Adrenal gland (tissue), 12 donors: ENCODE measurements around the gene NPFFR1. TPM values are rescaled to one million over a fixed set of nuclear protein-coding genes. Genes with fewer than 3 reads are reported as not detected.

Experiments used
- DNase-seq, 7 donors: peaks; one replicate each; pipeline ENCODE4 v3.0.0-alpha.2; 2019 to 2020
- H3K27ac ChIP-seq, 5 donors: fragments of 200-600 bp; sonication (generic) in 4 of 5; 1 replicate in 3 of 5; 2 replicates in 2 of 5; pipeline versions ENCODE4 v1.5.1 to v1.8.0; 2016 to 2020; ENCODE audit warnings: mild to moderate bottlenecking in 1 of 5
- H3K27me3 ChIP-seq: fragments of 200-600 bp; 2 replicates; pipeline ENCODE4 v1.8.0; 2021
- H3K36me3 ChIP-seq, 2 donors: fragments of 200-600 bp; replicated peaks in 1 of 2; 1 replicate in 1 of 2; 2 replicates in 1 of 2; pipeline versions ENCODE4 v1.5.1 to v1.8.0; 2018 to 2022
- H3K4me1 ChIP-seq, 2 donors: fragments of 200-600 bp; replicated peaks in 1 of 2; 1 replicate in 1 of 2; 2 replicates in 1 of 2; pipeline versions ENCODE4 v1.5.1 to v1.8.0; 2018 to 2021
- H3K4me3 ChIP-seq, 4 donors: fragments of 200-600 bp; sonication (generic) in 3 of 4; one replicate each; pipeline ENCODE4 v1.5.1; 2016 to 2018
- H3K9me3 ChIP-seq, 3 donors: fragments of 200-600 bp; sonication (generic) in 1 of 3; replicated peaks in 1 of 3; 1 replicate in 2 of 3; 2 replicates in 1 of 3; pipeline versions ENCODE4 v1.5.1 to v1.8.0; 2016 to 2021
- CTCF ChIP-seq, 6 experiments: fragments of 450-650 bp in 4 of 6; fragments of 200-600 bp in 2 of 6; sonication (generic) in 1 of 6; IDR thresholded peaks; 1 replicate in 5 of 6; 2 replicates in 1 of 6; pipeline versions ENCODE4 v1.5.1 to v1.8.0; 2016 to 2021; ENCODE audit warnings: antibody characterized with exemption in 6 of 6, mild to moderate bottlenecking in 2 of 6, moderate library complexity in 1 of 6
- POLR2A ChIP-seq, 2 donors: fragments of 450-650 bp; IDR thresholded peaks; one replicate each; pipeline ENCODE4 v1.6.1; 2017; ENCODE audit warnings: antibody characterized with exemption in 2 of 2, mild to moderate bottlenecking in 2 of 2, moderate library complexity in 1 of 2
- WGBS, 4 donors: extraction: QIAGEN DNeasy Blood & Tissue Kit in 2 of 4; methylation state at CpG; one replicate each; pipeline versions ENCODE4 v1.1.5 to v1.1.7; 2013 to 2017; 5-methylcytosine and 5-hydroxymethylcytosine counted together
- intact Hi-C, 2 donors: fragments of 100-400 bp; cut with DNase I; formaldehyde crosslinking; loops; one replicate each; pipeline versions ENCODE4 v1.14.1 to v1.15.0; 2022 to 2023
- polyA plus RNA-seq, 3 donors: library from polyadenylated mRNA; stranded (reverse); fragments of 200-250 nt in 2 of 3; fragments of 350-450 nt in 1 of 3; fragmentation: Illumina TruSeq in 1 of 3; extraction: RNeasy Lipid Tissue Mini Kit (QIAGEN cat#74804) in 1 of 3; gene quantifications; one replicate each; pipeline ENCODE4 v1.2.3, GENCODE V29; 2013 to 2014
- total RNA-seq, 9 donors: library from RNA; depleted of rRNA in 4 of 9; stranded (reverse); fragments of >200 nt in 4 of 9; fragments of 120-200 nt in 1 of 9; fragmentation: NEBNext Ultra II Directional in 1 of 9; extraction: Animal tissue kit (Norgen Biotek cat#: 25700) in 1 of 9; gene quantifications; one replicate each; pipeline versions ENCODE4 v1.1.0 to v1.2.4, GENCODE V29; 2013 to 2023
- donor health status: healthy with polysubstance abuse.
- donor health status: Bipolar disorder and iron deficiency.
- donor health status: DM: yes; HTN: yes; CAD: no.
- donor health status: DM: no; HTN: no; CAD: no.
- donor health status: DM: no; HTN: no; CAD: no.
- donor health status: DM: yes; HTN: yes; CAD: no.

NPFFR1 gene
- total and polyA plus RNA-seq, 12 donors = under 0.01 to 0.24 (median 0.03) TPM; not detected in 7

- no peak for DNase-seq
- no peaks in the 10 kb centered on the region for H3K4me1 ChIP-seq
- TF ChIP-seq POLR2A (IDR thresholded peaks at IDR 0.05) = no peak
- no peak for TF ChIP-seq CTCF (IDR thresholded peaks at IDR 0.05)
- intact Hi-C loops = no loop called here
- no peaks in the 10 kb centered on the region for H3K27me3 ChIP-seq
- no peak overlapping the region for H3K27ac ChIP-seq
- WGBS, 4 donors = 93 to 97% (median 94%) methylated on average over 14 to 19 of the region's 19 CpGs
- no peak overlapping the region for H3K4me3 ChIP-seq
- H3K9me3 ChIP-seq = no peaks in the 10 kb centered on the region
- no peaks in the 10 kb centered on the region for H3K36me3 ChIP-seq
Measured at GRCh38 chr10:70308121-70309060, 24.6 kb upstream of the NPFFR1 start.

- Histone ChIP-seq H3K36me3 (no peaks in the 10 kb centered on the region), H3K4me3 (no peak overlapping the region), H3K27ac (no peak overlapping the region), H3K4me1 (no peaks in the 10 kb centered on the region), H3K9me3 (no peaks in the 10 kb centered on the region), H3K27me3 (no peaks in the 10 kb centered on the region)
- TF ChIP-seq POLR2A (IDR thresholded peaks at IDR 0.05) (no peak), CTCF (IDR thresholded peaks at IDR 0.05) (no peak)
- DNase-seq = no peak
- intact Hi-C loops = no loop called here
- 82 to 89% (median 86%) methylated on average over 5 of the region's 5 CpGs for WGBS, 4 donors
Measured at GRCh38 chr10:70306886-70307520, 23.2 kb upstream of the NPFFR1 start.

GRCh38 chr10:70306181-70306705 is 22.4 kb upstream of the NPFFR1 start:
- intact Hi-C loops = no loop called here
- Histone ChIP-seq H3K27ac (no peak overlapping the region), H3K4me3 (no peak overlapping the region), H3K9me3 (no peaks in the 10 kb centered on the region), H3K27me3 (no peaks in the 10 kb centered on the region), H3K36me3 (no peaks in the 10 kb centered on the region), H3K4me1 (no peaks in the 10 kb centered on the region)
- no peak for DNase-seq
- no peak for TF ChIP-seq CTCF (IDR thresholded peaks at IDR 0.05)
- TF ChIP-seq POLR2A (IDR thresholded peaks at IDR 0.05) = no peak
- 76 to 88% (median 81%) methylated on average over 4 of the region's 4 CpGs for WGBS, 4 donors

- DNase-seq = no peak
- Histone ChIP-seq H3K27me3 (no peaks in the 10 kb centered on the region), H3K4me3 (no peak overlapping the region), H3K27ac (no peak overlapping the region), H3K36me3 (no peaks in the 10 kb centered on the region), H3K9me3 (no peaks in the 10 kb centered on the region), H3K4me1 (no peaks in the 10 kb centered on the region)
- 90 to 95% (median 92%) methylated on average over 2 of the region's 2 CpGs for WGBS, 4 donors
- no peak for TF ChIP-seq CTCF (IDR thresholded peaks at IDR 0.05)
- TF ChIP-seq POLR2A (IDR thresholded peaks at IDR 0.05) = no peak
- intact Hi-C loops = no loop called here
Measured at GRCh38 chr10:70303730-70304129, 19.9 kb upstream of the NPFFR1 start.
